Stimulated activated CD4-positive, alpha-beta T cell treated with anti-CD3 and anti-CD28 coated beads, Interleukin-1b, Interleukin-23, amount 100 ng/mL, for 1 hour (primary cell): ENCODE data around the gene PITPNM3.

ENCODE experiments used
- DNase-seq, 2 donors: peaks; one replicate each; pipeline ENCODE4 v3.0.0-alpha.2; 2020; ENCODE audit warnings: low read depth in 2 of 2

The PITPNM3 gene

DNA sequence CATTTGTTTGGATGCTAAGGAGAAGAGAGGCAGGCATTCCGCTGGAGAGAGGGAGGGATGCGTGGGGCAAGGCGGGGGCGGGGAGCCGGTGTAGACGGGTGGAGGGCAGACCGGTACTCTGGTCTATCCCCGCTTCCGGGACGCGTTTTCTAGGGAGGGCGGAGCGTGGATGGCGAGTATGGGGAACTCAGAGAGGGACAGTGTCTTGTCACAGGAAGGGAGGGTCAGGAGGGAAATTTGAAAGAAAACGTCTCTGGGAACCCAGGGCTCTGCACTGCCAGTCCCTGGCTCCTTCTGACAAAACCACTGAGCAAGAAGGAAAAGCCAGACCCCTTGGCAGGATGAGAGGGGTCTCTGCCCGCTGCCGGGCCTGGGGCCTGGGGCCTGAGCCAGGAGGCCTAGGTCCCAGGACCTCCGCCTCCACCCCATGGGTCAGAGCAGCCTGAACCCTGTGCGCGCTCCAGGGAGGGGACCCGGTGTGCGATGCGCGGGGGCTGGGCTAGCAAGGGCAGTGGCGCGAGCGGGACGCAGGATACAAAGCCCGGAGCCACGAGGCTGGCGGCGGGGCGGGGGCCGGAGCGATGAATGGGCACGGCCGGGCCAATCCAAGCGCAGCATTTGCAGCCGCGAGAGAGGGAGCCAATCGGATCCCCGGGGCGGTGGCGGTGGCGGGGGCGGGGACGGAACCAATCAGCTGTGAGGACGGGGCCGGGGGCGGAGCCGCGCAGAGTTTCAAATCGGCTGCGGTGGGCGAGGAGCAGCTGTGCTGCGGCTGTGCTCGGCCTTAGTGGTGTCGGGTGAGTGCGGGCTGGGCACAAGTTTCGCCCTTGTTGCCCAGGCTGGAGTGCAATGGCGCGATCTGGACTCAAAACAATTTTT is 112.4 kb downstream of the PITPNM3 start, which contains the start of gene PIMREG:
PIMREG (plus strand) TSS at position 764 of the 879 bp plus-strand sequence. CDS start 656 bp downstream, outside the sequence.
- peak; percentile 77 to 91 for DNase-seq

DNA sequence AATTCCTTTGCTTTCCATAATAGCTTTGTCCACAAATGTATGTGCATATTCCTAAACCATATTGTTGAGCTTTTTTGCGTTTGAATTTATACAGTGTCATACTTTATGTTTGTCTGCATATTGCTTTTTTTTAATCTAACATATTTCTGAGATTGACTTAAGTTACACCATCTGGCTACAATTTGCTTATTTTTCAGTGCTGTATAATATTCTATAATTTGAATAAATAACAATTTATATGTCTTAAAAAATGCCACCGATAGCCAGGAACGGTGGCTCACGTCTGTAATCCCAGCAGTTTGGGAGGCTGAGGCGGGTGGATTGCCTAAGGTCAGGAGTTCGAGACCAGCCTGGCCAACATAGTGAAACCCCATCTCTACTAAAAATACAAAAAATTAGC is 113.6 kb downstream of the PITPNM3 start:
- DNase-seq, result no peak

DNA sequence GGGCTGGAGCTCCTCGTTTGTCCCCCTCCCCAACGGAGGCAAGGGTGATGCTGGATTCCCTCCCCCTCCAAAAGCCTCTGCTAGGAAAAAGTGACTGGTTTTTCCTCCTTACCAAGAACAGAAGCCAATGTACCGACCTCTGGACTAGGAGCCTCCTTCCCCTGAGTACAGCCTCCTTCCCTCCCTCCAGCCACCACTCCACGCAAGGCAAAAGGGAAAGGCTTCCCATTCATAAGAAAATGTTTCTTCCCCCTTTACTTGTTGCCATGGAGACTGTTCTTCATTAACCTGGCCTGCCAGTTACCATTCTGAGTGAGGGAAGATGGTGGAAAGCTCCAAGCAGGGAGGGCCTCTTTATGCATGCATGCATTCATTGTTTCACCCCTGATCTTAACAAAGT is 116.4 kb downstream of the PITPNM3 start:
- no peak for DNase-seq

DNA sequence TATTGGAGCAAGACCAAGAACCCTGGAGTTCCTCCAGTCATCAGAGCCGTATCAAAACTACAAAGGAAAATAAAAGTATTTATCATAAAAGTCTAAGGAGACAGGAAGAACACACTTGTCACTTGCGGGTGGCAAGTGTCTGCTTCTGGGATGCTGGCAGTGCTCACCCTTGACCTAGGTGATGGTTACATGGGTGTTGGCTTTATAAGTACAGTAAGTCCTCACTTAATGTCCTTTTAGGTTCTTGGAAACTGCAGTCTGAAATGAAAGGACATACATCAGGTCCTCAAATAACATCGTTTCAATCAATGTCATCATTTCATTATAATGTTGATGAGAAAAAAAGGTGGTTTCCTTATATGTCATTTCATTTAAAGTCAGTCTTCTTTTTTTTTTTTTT is 118.4 kb downstream of the PITPNM3 start:
- DNase-seq, result no peak

DNA sequence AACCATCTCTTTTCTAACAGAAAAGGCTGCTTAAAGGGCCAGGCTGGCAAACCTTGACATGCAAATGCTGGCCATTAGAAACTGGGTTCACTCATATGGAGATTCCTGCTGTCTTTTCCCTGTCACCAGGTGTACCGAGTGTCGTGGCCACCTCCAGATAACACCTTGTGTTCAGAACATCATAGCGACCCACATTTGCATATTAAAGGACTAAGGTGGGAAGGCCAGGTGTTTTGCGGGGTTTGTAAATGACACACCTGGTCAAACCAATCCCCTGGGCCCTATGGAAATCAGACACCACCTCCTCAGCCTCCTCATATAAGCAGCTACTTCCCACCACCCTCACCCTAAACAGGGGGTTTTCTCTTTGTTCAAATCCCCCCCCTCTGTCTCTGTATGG is 118.9 kb downstream of the PITPNM3 start:
- no peak for DNase-seq

DNA sequence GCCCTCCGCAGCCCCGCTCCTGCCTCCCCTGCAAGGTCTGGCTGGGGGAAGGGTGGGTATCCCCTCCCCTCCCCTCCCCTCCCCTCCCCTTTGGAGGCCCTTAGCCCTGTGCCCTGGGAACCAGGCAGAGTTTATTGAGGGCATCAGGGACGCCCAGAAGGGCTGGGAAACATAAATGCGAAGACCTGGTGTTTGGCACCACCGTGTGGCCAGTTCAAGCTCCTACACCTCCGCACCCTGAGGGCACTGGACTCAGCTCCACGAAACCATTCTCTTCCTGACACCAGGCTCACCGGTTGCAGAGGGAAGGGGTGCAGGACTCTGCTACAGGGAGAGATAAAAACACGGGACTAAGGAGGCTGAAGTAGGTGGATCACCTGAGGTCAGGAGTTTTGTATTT is 120.4 kb downstream of the PITPNM3 start:
- peak; percentile 11 to 49 for DNase-seq

DNA sequence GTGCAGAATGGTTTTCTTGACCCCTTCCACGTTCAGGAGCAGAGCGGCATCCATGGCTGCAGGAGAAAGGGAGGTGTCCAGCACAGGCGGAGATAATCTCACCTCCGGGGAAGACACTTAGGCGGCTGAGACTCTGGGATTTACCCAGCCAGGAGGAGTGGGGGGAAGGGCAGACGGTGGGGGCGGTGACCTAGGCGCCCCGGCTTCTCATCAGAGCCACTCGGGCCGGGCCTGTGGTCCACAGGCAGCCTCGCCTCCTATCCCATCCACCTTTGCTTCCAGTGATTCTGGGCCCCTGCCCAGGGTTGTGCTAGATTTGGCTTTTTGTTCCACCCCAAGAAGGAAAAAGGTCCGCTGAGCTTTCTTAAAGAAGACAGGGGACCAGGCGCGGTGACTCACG is 121.3 kb downstream of the PITPNM3 start, which contains the start of gene AIPL1:
AIPL1 (minus strand) TSS at position 71 of the 400 bp plus-strand sequence; CDS start at position 54, 17 bp downstream.
- DNase-seq, result no peak

DNA sequence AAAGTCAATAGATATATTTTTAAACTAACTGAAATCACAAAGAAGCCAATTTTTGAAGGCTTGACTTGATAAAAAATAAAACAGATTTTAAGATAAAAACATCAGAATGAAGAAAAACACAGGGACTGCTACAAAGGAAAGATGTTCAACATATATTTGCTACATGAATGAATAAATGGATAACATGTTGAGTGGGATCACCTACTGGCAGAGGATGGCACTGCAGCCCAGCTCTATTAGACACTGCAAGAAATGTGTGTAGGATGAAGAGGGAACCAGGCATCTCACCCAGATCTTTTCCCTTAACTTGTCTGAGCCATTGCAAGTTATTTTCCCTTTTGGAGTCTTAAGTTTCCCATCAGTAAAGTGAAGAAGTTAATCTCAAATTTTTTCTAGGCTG is 125.6 kb downstream of the PITPNM3 start:
- no peak for DNase-seq

DNA sequence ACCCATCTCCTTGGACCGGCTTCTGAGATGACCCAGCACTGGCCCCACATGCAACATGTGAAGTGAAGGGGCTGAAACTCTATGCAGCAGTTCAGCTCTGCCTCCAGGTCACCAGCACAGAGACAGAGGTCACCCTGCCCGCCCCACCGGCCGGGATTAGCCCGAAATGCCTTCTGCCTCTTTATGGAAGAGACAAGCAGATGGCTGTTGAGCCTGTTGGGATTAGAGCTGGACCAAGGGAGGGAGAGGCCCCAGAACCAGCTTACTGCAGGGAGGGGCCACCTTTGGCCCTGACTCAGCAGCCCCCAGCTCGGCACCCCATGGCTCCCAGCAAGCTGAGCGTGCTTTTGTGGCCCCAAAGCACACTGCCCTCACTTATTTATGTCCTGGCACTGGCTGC is 127.1 kb downstream of the PITPNM3 start:
- no peak for DNase-seq

DNA sequence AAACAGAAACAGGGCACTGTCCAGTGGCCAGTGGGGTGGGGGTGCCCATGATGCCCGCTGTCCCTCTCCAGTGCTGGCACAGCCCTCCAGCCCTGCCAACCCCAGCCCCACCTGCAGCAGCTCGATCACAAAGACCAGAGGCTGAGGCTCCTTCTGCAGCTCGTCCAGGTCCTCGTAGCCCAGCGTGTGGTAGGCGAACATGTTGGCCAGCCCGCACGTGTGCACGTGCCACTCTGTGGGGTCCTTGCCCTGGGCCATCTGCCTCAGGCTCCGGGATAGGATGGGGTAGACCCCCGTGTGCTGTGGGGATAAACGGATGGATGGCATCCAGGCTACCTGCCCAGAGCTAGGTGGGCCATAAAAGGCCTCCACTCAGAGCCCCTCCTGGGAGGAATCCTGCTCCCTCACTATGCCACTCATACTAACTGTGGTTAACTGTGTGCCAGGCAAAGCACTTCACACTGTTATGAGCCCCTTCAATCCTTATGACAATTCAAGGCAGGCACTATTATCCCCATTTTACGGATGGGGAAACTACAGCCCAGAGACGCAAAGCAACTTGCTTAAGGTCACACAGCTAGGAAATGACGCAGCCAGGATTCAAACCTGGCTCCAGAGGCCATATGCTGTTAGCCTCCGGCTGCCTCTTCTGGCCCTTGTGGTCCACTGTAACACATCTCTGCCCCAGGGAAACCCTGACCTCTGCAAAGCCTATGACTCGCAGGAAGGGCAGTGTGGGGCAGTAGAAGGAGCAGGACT is 128.0 kb downstream of the PITPNM3 start:
- no peak for DNase-seq

DNA sequence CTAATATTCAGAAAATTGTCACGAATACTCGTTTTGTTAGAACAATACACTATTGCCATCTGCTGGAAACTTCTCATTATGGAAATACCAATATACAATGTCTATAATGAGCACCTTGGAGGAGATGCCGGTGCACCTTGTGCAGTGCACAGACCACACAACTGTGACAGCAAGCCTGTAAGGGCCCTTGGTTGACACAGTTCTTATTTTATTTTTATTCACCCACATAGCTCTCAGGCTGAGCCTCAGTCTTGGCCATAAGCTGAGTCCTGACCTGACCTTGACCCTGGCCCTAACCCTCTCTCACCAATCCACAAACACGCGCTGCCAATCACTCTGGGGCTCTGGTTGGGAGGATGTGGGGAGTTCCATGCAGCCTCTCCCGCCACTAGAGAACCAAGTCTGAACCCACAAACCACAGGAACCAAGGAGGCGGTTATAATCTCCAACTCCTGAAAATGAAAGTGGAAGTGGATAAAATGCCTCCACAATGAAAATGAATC is 129.0 kb downstream of the PITPNM3 start:
- no peak for DNase-seq

DNA sequence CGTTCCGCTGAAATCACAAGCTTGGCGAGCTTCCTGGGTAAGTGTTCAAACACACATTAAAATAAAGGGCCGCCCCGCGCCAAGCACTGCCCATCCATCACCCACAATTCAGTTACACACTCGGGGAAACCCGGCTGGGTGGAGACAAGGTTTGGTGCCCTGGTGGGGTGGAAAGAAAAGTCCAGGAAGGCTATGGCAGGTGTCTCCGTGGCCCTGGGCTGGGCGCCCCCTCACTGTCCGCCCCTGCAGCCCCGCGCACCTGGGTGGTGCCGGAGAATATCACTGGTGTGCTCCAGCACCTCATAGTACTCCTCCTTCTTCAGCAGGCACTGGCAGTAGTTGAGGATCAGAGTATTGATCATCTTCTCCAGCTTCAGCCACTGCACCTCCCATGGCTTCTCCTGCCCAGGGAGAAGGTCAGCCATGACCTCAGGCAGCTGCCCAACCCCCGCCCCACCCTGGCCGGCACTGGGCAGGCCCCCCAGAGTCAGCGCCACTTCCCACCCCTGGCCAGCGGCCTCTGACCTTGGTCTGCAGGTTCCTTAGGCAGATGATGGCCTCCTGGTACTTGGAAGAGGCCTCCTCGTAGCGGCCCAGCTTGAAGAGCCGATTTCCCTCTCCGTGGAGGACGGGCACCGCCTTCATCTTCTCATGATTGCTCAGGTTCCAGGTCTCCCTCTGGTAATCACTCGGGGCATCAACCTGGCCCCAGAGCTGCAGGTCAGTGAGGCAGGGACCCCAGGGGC is 129.8 kb downstream of the PITPNM3 start:
- DNase-seq, result no peak

DNA sequence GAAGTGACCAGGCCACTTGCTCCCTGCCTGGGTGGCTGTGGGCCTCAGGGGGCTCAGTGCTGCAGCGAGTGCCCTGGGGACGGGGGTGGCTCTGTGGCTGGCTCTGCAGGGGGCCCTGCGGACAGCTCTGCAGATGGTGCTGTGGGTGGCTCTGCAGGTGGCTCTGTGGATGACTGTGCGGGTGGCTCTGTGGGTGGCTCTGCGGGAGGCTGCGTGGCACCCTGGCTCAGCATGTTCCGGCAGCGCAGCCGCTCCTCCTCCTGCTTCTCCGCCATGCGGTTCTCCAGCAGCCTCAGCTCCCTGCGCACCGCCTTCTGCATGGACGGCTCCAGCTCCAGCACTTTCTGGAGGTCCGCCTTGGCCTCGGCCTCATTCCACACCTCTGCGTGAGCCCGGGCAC is 130.9 kb downstream of the PITPNM3 start:
- no peak for DNase-seq

DNA sequence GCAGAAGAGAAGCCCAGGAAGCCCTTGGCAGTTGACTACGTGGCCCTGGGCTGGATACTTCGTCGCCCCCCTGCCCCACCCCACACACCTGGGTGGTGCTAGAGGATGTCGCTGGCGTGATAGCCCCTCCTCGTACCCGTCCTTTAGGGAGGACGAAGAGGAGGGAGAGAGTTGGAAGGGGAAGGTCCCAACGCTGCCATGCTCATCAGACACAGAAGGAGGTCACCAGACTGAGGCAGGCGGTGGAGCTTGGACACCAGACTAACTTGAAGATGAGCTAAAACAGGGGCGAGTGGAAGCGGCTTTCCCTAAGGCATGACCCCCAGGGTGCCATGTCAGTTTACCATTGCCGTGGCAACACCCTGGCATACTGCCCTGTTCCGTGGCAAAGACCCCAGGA is 132.4 kb downstream of the PITPNM3 start:
- DNase-seq, result no peak

DNA sequence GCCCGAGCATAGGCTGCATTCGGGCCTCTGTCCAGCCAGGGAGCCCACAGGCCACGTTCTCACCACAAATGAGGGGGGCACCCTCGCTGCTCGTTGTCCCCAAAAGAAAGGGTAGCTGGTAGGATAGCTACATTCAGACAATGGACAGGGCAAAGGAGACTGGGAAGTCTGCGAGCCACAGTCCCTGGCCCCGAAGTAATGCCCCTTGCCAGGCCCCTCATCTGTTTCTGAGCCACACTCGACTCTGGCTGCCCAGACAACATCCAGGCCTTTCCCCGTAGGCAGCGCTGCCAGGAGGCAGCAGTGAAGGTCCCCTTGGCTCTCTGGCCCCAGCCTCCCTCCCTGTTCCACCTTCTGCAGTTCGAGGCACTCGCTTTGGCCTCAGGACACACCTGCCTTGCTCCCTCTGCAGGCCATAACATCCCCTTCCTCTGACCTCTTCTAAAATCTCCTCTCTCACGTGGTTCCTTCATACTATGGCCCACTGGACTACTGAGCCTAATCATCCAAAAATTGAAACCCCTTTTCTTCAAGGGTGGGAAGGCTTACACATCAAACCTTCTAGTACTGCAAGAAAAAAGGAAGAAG is 133.6 kb downstream of the PITPNM3 start:
- no peak for DNase-seq

DNA sequence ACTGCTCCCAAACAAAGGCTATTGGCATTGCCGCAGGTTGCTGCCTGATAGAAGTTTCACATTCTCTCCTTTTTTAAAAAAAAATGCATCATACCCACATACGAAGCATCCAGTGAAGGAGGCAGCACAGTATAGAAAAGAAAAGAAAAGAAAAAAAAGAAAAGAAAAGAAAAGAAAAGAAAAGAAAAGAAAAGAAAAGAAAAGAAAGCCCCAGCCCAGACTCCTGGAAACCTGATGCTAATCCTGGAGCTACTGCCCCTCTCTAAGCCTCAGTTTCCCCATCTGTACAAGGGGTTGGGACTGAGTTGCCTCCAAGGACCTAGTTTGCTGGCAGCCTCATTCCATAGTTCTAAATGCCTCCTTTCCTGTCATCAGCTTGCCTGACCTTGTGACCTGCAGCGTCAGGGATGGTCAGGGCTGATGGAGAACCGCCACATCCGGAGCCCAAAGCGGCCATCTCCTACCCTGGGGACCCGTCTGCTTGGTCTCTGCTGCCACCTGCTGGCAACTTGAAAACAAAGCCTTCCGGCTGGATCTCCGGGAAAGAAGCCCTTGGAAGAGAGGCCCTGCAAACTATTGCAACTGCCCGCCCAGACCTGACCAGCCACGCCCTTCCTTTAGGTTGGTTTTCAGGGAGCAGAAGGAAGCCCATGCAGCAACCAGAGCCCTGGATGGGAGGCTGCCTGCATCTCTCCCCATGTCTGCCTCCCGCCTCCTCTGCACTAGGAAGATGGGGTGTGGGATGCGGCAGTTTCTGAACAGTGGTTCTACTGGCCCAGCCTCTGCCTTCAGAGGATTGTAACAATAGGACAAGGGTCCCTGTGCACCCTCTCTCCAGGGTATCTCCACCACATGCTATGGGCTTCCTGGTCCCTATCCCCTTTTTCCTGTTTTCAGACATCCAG is 134.4 kb downstream of the PITPNM3 start:
- peak; percentile 35 to 60 for DNase-seq

DNA sequence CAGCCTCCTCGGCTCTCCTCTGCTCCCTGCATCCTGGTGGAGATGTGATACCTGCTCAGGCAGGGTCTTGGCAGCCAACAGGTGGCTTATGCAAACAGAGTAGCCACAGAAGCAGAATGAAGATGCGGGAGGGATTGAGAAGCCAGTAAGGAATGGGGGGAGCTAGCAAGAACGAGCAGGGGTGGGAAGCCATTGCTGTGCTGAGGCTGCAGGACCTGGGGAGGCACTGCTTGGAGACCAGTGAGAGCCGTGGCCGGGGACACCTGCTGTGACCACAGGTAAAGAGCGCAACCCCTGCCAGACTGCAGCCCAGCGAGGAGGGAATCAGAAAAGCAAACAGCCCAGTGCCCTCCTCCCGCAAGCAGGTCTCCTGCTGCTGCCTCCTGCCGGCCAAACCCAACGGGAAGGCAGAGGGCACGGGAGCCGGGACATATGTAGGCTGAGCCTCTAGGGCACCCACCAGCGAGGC is 136.1 kb downstream of the PITPNM3 start:
- no peak for DNase-seq

DNA sequence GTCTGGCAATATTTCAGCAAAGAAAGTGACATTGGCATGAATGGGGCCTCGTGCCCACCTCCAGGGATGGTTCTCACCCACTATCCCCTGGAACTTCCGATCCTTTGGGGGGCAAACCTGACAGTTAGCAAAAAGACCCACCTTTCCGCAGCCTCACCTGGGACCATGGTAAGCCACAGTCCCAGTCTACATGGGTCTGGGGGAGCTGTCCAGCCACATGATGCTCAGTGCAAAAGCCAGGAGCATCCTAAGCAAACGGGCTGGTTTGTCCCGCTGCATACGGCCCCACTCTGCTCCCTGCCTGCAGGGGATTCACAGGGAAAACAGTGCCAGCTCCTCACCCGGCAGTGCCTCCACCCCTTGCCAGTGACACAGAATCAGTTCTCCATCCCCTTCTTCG is 140.7 kb downstream of the PITPNM3 start:
- DNase-seq, result no peak

DNA sequence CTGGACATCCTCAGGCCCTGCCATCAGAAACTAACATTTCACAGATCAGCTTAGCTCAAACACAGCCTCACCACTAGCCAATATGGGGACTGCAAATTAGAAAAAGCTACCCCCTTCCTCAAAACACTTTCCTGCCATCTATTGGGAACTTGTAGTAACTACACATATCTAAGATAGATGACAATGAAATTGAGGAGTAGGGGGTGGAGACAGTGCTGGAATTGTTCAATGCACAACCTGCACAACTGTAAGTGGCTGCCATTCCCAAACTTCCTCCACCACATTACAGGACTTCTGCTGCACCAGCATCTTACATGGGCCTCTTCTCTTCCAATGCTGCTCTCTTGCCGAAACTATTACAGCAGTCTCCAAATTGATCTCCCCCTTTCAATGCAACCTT is 143.3 kb downstream of the PITPNM3 start:
- no peak for DNase-seq

DNA sequence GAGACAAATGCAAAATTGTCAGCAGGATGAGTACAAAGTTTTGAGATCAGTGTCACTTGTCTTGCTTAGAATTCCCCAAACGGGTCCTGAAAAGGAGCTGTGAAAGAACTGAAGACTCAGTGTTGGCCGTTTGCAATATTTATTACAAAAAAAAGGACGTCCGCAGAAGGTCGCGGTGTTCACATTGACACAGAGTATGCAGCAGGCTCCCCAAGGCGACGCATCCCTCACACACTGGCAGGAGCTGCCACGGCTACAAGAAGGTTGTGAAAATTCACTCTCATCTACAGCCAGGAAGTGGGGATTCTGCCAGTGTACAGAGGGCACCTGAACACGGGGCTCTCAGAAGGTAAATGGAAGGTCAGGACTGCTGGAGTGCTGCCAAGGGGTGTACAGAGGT is 147.6 kb downstream of the PITPNM3 start:
- no peak for DNase-seq
